ENCODE data around the gene ACTR3C.

GRCh38 chr7:150307129-150307528 is 16.2 kb downstream of the ACTR3C start:
- no peak for TF ChIP-seq POLR2A (IDR thresholded peaks at IDR 0.05)
- TF ChIP-seq, protein P1, sequence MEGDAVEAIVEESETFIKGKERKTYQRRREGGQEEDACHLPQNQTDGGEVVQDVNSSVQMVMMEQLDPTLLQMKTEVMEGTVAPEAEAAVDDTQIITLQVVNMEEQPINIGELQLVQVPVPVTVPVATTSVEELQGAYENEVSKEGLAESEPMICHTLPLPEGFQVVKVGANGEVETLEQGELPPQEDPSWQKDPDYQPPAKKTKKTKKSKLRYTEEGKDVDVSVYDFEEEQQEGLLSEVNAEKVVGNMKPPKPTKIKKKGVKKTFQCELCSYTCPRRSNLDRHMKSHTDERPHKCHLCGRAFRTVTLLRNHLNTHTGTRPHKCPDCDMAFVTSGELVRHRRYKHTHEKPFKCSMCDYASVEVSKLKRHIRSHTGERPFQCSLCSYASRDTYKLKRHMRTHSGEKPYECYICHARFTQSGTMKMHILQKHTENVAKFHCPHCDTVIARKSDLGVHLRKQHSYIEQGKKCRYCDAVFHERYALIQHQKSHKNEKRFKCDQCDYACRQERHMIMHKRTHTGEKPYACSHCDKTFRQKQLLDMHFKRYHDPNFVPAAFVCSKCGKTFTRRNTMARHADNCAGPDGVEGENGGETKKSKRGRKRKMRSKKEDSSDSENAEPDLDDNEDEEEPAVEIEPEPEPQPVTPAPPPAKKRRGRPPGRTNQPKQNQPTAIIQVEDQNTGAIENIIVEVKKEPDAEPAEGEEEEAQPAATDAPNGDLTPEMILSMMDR (IDR thresholded peaks at IDR 0.05) = no peak

Data from testis (tissue), 2 donors.